Pancreas (tissue), 10 donors: ENCODE results near the gene SUN1. TPM values are rescaled to one million over a fixed set of nuclear protein-coding genes. Genes with fewer than 3 reads are reported as not detected.

Source experiments
- ATAC-seq, 4 donors: fragments of 200-7000 bp; cut with Tn5 transposase; one replicate each; pipeline versions ENCODE4 v1.8.0 to v1.9.1; 2020; ENCODE audit warnings: mild to moderate bottlenecking in 4 of 4, moderate library complexity in 4 of 4
- DNase-seq, 6 donors: peaks; one replicate each; pipeline ENCODE4 v3.0.0-alpha.2; 2020
- FAIRE-seq: peaks from 2 replicates; lab custom pipeline; 2012; peaks lifted over from hg19 to GRCh38; lab: Jason Lieb, UNC
- H3K27ac ChIP-seq, 4 donors: fragments of 200-600 bp; sonication (generic); 1 replicate in 3 of 4; 2 replicates in 1 of 4; pipeline versions ENCODE4 v1.5.0 to v1.8.0; 2020
- H3K27me3 ChIP-seq, 4 donors: fragments of 200-600 bp; one replicate each; pipeline ENCODE4 v1.8.0; 2021
- H3K36me3 ChIP-seq, 3 donors: fragments of 200-600 bp; sonication (generic) in 1 of 3; one replicate each; pipeline versions ENCODE4 v1.5.0 to v1.8.0; 2020 to 2021
- H3K4me1 ChIP-seq, 3 donors: fragments of 200-600 bp; one replicate each; pipeline ENCODE4 v1.8.0; 2021
- H3K4me3 ChIP-seq, 4 donors: fragments of 200-600 bp; sonication (generic) in 2 of 4; one replicate each; pipeline versions ENCODE4 v1.5.0 to v1.8.0; 2020 to 2021
- H3K9me3 ChIP-seq, 4 donors: fragments of 200-600 bp; one replicate each; pipeline ENCODE4 v1.8.0; 2021
- WGBS, 2 donors: extraction: QIAGEN DNeasy Blood & Tissue Kit; methylation state at CpG; one replicate each; pipeline ENCODE4 v1.1.7; 2013; 5-methylcytosine and 5-hydroxymethylcytosine counted together
- intact Hi-C, 3 donors: fragments of 100-400 bp; cut with DNase I; formaldehyde crosslinking; loops; one replicate each; pipeline versions ENCODE4 v1.11.1 to v1.14.2; 2022
- polyA plus RNA-seq, 2 donors: library from polyadenylated mRNA; stranded (reverse); fragments of 200-250 nt; gene quantifications; one replicate each; pipeline ENCODE4 v1.2.3, GENCODE V29; 2013
- total RNA-seq, 6 donors: library from RNA; stranded (reverse); fragmentation: NEBNext Ultra II Directional in 4 of 6; extraction: Animal tissue kit (Norgen Biotek cat#: 25700) in 4 of 6; gene quantifications; one replicate each; pipeline versions ENCODE4 v1.2.1 to v1.2.4, GENCODE V29; 2021 to 2023
- TF ChIP-seq, protein P1 (sequence below), 4 donors: fragments of 200-600 bp; sonication (generic) in 3 of 4; IDR thresholded peaks; one replicate each; pipeline versions ENCODE4 v1.5.0 to v1.8.0; 2021; ENCODE audit warnings: antibody characterized with exemption in 4 of 4
- donor health status: healthy with polysubstance abuse.
- donor health status: DM: no; HTN: no; CAD: no; lungs with moderate emphysema.
- donor health status: DM: no; HTN: no; CAD: no.
- donor health status: control.
- donor health status: control.
- donor health status: Bipolar disorder and iron deficiency.
- donor health status: DM: yes; HTN: yes; CAD: no.
- donor health status: DM: no; HTN: no; CAD: no.
- donor health status: DM: no; HTN: no; CAD: no.
- donor health status: DM: yes; HTN: yes; CAD: no.

Gene SUN1
- total and polyA plus RNA-seq, 8 donors, result 42.6 to 93.2 (median 55.9) TPM

DNA sequence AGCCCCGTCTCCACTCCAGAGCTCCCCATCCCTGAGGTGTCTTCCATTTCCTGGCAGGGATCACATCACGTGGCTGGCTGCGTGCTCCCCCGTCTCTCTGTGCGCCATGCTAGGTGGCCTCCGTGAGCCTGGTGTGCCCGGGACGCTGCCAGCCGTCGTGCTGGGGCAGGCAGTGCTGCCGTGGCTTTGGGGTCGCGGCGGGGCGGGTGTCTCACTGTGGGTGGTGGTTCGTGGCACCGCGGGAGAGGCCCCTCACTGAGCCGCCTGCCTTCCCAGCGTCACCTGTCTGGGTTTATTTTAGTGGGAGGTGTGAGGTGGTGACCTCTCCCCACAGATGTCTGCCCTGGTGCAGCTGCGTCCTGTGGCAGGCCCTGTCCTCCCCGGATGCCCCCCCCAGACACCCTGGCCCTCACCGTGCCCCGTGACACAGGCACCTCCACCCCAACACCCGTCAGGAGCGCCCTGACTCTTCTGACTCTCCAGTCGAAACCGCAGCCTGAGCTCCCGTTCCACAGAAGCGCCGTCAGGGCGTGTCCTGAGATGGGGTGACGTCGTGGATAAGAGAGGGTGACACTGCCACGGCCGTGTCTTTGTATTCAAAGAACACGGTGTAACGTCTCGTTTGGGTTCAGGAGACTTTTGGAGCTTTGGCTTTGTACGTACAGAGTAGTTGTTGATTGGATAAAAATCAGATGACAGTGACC lies 62.0 kb downstream of the SUN1 start:
- DNase-seq (peak in 2 of 6 donors; percentile 31 to 67), ATAC-seq (no peak), FAIRE-seq (no peak)
- TF ChIP-seq, protein P1, sequence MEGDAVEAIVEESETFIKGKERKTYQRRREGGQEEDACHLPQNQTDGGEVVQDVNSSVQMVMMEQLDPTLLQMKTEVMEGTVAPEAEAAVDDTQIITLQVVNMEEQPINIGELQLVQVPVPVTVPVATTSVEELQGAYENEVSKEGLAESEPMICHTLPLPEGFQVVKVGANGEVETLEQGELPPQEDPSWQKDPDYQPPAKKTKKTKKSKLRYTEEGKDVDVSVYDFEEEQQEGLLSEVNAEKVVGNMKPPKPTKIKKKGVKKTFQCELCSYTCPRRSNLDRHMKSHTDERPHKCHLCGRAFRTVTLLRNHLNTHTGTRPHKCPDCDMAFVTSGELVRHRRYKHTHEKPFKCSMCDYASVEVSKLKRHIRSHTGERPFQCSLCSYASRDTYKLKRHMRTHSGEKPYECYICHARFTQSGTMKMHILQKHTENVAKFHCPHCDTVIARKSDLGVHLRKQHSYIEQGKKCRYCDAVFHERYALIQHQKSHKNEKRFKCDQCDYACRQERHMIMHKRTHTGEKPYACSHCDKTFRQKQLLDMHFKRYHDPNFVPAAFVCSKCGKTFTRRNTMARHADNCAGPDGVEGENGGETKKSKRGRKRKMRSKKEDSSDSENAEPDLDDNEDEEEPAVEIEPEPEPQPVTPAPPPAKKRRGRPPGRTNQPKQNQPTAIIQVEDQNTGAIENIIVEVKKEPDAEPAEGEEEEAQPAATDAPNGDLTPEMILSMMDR (IDR thresholded peaks at IDR 0.05), result no peak
- Histone ChIP-seq H3K9me3 (no peaks in the 10 kb centered on the region), H3K27ac (no peak overlapping the region), H3K36me3 (peaks cover 0 to 50% (median 28%) of the 10 kb centered on the region in 3 donors), H3K4me3 (no peak overlapping the region), H3K27me3 (no peaks in the 10 kb centered on the region), H3K4me1 (no peaks in the 10 kb centered on the region)
- 92 to 95% methylated on average over 40 of the region's 40 CpGs for WGBS, 2 donors
- intact Hi-C loops, result no loop called here

DNA sequence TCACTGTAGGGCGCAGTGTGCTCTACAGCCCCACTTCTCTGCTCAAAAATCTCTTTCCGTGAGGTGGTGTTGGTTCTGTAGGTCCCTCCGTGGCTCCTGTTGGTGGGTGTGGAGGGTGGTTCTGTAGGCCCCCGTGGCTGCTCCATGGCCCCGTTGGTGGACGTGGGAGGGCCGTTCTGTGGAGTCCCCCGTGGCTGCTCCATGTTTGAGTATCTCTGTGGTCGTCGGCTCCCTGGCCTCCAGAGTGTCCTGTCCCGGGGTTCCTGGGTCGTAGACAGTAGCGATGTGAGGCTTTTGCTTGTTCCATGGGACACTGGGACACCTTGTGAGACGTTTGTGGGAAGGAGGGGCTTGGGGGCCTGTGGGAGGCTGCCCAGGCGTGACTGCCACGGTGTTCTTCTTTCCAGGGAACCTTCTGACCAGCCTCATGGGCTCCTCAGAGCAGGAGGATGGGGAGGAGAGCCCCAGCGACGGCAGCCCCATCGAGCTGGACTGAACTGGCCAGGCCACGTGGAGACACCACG lies 62.7 kb downstream of the SUN1 start:
- Histone ChIP-seq H3K4me3 (no peak overlapping the region), H3K9me3 (no peaks in the 10 kb centered on the region), H3K36me3 (peaks cover 0 to 50% (median 28%) of the 10 kb centered on the region in 3 donors), H3K4me1 (no peaks in the 10 kb centered on the region), H3K27me3 (no peaks in the 10 kb centered on the region), H3K27ac (no peak overlapping the region)
- TF ChIP-seq, protein P1 (IDR thresholded peaks at IDR 0.05), result no peak
- FAIRE-seq, result no peak
- no peak for ATAC-seq
- 91 to 93% methylated on average over 21 of the region's 21 CpGs for WGBS, 2 donors
- intact Hi-C loops, result no loop called here
- peak in 2 of 6 donors; percentile 25 to 62 for DNase-seq

DNA sequence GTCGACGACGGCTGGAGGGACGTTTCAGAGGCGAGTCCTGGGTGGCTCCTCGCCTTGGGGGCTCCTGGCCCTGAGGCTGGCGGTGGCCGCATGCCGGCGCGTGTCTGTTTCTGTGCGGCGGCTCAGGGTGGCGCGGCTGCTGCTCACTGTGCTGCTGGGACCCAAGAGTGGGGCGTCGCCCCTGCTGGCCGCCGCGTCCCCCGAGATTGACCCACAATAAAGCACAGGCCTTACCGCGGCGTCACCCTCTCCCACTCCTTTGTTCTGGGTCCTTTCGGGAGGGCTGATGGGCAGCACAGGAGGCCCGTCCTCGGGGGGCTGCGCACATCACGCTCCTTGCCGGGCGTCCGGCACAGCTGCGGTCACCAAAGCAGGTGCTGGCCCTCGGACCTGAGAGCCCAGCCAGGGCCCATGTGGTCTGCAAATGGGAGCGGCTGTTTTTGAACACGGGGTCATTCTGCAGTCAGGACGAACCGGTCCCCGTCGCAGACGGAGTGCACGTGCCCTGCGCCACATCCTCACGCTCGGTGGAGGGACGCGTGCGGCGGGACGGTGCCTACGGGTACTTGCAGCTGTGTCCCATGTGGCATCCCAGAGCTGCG lies 63.3 kb downstream of the SUN1 start:
- no peaks in the 10 kb centered on the region for H3K9me3 ChIP-seq
- no peak overlapping the region for H3K27ac ChIP-seq
- no peak for ATAC-seq
- 96 to 97% methylated on average over 52 of the region's 52 CpGs for WGBS, 2 donors
- no peak overlapping the region for H3K4me3 ChIP-seq
- no peak for FAIRE-seq
- H3K4me1 ChIP-seq, result no peaks in the 10 kb centered on the region
- intact Hi-C loops, result no loop called here
- peaks cover 0 to 50% (median 28%) of the 10 kb centered on the region in 3 donors for H3K36me3 ChIP-seq
- no peaks in the 10 kb centered on the region for H3K27me3 ChIP-seq
- DNase-seq, result peak in 2 of 6 donors; percentile 32 to 70
- TF ChIP-seq, protein P1 (IDR thresholded peaks at IDR 0.05), result no peak

DNA sequence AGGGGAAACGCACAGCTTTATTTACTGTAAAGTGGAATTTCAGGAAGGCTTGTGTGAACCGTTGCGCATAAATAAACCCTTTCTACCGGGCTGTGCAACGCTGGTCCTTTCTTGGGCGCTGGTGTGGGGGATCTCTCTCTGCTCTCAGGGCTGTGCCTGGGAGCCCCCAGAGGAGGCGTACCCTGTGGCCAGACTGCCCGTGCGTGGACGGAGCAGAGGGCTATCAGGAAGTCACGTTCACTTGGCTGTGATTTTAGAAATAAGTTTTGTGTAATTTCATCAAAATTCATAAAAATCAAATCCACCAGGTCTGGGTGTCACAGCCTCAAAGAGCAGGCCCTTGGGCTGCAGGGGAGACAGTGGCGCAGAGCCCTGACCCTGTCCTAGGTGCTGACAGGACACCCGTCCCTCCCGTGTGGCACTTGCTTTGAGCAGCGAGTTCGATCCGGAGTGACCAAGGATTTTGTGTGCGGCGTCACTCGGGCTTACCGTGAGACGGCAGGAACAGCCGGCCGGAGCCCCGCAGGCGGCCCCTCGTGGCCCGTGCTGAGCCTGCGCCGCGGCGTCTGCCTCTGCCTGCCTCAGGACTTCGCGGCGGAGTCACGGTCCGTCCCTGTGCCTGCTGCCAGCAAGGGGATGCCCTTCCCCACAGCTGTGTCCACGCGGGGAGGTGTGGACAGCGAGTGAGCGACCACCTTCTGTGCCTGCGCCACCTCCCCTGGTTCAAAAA lies 64.2 kb downstream of the SUN1 start:
- no peak for ATAC-seq
- peaks cover 0 to 4% (median 0%) of the 10 kb centered on the region in 3 donors for H3K4me1 ChIP-seq
- 92 to 96% methylated on average over 42 of the region's 42 CpGs for WGBS, 2 donors
- peaks cover 0 to 46% (median 19%) of the 10 kb centered on the region in 3 donors for H3K36me3 ChIP-seq
- FAIRE-seq, result no peak
- peak in 1 of 6 donors; percentile 50 for DNase-seq
- H3K4me3 ChIP-seq, result no peak overlapping the region
- intact Hi-C loops, result no loop called here
- no peaks in the 10 kb centered on the region for H3K9me3 ChIP-seq
- TF ChIP-seq, protein P1 (IDR thresholded peaks at IDR 0.05), result no peak
- H3K27ac ChIP-seq, result no peak overlapping the region
- H3K27me3 ChIP-seq, result no peaks in the 10 kb centered on the region
